Thyroid gland (tissue), 4 donors: Measurements from ENCODE around the gene DYRK4.

Source experiments
- POLR2A ChIP-seq, 2 donors: fragments of 450-650 bp; IDR thresholded peaks; one replicate each; pipeline ENCODE4 v1.6.1; 2017; ENCODE audit warnings: antibody characterized with exemption in 2 of 2, mild to moderate bottlenecking in 2 of 2, moderate library complexity in 1 of 2
- TF ChIP-seq, protein P1 (sequence below), 6 experiments: fragments of 200-600 bp in 3 of 6; fragments of 450-650 bp in 3 of 6; sonication (generic) in 3 of 6; IDR thresholded peaks; one replicate each; pipeline ENCODE4 v1.5.1; 2016 to 2019; ENCODE audit warnings: antibody characterized with exemption in 6 of 6, mild to moderate bottlenecking in 2 of 6, inconsistent platforms in 1 of 6, moderate library complexity in 1 of 6

DNA sequence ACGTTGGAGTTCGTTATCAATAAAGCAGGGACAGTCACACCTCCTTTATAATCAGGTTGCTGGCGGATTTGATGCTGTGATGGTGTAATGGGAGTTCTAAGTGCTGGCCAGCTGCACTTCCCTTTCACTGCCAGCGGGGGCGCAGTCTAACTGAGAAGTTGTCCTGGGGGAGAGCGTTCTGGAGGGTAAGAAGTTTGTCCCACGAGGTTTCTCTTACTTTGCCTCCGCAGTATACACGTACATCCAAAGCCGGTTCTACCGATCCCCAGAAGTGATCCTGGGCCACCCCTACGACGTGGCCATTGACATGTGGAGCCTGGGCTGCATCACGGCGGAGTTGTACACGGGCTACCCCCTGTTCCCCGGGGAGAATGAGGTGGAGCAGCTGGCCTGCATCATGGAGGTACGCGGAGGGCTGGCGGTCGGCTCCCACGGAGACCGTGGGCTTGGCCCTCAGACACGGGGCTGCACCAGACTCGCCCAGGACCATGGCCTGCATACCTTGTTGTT, 42.7 kb downstream of the DYRK4 start:
- TF ChIP-seq, protein P1, sequence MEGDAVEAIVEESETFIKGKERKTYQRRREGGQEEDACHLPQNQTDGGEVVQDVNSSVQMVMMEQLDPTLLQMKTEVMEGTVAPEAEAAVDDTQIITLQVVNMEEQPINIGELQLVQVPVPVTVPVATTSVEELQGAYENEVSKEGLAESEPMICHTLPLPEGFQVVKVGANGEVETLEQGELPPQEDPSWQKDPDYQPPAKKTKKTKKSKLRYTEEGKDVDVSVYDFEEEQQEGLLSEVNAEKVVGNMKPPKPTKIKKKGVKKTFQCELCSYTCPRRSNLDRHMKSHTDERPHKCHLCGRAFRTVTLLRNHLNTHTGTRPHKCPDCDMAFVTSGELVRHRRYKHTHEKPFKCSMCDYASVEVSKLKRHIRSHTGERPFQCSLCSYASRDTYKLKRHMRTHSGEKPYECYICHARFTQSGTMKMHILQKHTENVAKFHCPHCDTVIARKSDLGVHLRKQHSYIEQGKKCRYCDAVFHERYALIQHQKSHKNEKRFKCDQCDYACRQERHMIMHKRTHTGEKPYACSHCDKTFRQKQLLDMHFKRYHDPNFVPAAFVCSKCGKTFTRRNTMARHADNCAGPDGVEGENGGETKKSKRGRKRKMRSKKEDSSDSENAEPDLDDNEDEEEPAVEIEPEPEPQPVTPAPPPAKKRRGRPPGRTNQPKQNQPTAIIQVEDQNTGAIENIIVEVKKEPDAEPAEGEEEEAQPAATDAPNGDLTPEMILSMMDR (IDR thresholded peaks at IDR 0.05): peak; percentile 93 to 99 (median 96)
- peak in 1 of 2 donors; percentile 28 for TF ChIP-seq POLR2A (IDR thresholded peaks at IDR 0.05)
